HL-60 (cell line): ENCODE results near the gene PLCB1.

Source experiments
- DNase-seq, 2 experiments: peaks; one replicate each; pipeline ENCODE4 v3.0.0-alpha.2; 2010 to 2020; ENCODE audit warnings: low read depth in 1 of 2, low spot score in 1 of 2
- H3K27ac ChIP-seq: fragments of 250-450 bp; sonication (Bioruptor Pico); replicated peaks from 2 replicates; pipeline ENCODE4 v1.5.1; 2020; ENCODE audit warnings: mild to moderate bottlenecking, moderate library complexity
- H3K27me3 ChIP-seq: fragments of 250-450 bp; sonication (Bioruptor Pico); 2 replicates; pipeline ENCODE4 v1.5.1; 2021; ENCODE audit warnings: mild to moderate bottlenecking, moderate library complexity; ENCODE audit not compliant: insufficient read depth, poor library complexity, severe bottlenecking
- H3K4me3 ChIP-seq: replicated peaks from 2 replicates; pipeline ENCODE4 v1.5.1; 2011; ENCODE audit warnings: mild to moderate bottlenecking, control low read depth, low read length; ENCODE audit not compliant: insufficient read depth
- GABPA ChIP-seq: IDR thresholded peaks from 2 replicates; pipeline ENCODE4 v1.6.1; 2012; ENCODE audit warnings: low read depth
- POLR2AphosphoS5 ChIP-seq: IDR thresholded peaks from 2 replicates; pipeline ENCODE4 v1.6.1; 2012; ENCODE audit warnings: low read depth
- SPI1 ChIP-seq: IDR thresholded peaks from 2 replicates; pipeline ENCODE4 v1.6.1; 2012; ENCODE audit warnings: low read depth, mild to moderate bottlenecking, borderline replicate concordance
- TF ChIP-seq, protein P1 (sequence below): IDR thresholded peaks from 2 replicates; pipeline ENCODE4 v1.6.1; 2012; ENCODE audit warnings: low read depth; ENCODE audit not compliant: insufficient replicate concordance
- TF ChIP-seq, protein P2 (sequence below): IDR thresholded peaks from one replicate; pipeline ENCODE4 v1.5.1; 2011; ENCODE audit warnings: low read length, control low read depth, inconsistent platforms; ENCODE audit not compliant: insufficient read depth

PLCB1 gene

DNA sequence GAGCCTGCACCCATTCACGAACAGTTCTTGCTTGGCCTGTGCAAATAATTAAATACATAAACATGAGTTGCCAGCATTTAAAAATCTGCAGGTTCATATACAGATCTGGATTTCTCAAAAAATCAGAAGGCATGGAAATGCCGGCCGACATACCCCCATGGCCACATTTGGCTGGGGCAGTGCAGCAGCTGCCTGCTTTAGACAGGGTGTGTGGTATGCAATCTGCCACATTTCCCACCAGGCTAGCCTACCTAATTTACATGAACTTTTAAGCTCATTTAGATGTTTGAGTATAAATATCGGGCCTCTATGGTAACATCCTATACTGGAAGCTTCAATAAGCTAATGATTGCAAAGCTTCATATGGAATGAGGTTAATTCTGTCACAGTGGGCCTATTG is 31.5 kb downstream of the PLCB1 start:
- Histone ChIP-seq H3K27ac (no peak overlapping the region), H3K27me3 (no peaks in the 10 kb centered on the region), H3K4me3 (no peak overlapping the region)
- TF ChIP-seq SPI1, result no peak
- no peak for TF ChIP-seq POLR2AphosphoS5
- TF ChIP-seq, protein P1, sequence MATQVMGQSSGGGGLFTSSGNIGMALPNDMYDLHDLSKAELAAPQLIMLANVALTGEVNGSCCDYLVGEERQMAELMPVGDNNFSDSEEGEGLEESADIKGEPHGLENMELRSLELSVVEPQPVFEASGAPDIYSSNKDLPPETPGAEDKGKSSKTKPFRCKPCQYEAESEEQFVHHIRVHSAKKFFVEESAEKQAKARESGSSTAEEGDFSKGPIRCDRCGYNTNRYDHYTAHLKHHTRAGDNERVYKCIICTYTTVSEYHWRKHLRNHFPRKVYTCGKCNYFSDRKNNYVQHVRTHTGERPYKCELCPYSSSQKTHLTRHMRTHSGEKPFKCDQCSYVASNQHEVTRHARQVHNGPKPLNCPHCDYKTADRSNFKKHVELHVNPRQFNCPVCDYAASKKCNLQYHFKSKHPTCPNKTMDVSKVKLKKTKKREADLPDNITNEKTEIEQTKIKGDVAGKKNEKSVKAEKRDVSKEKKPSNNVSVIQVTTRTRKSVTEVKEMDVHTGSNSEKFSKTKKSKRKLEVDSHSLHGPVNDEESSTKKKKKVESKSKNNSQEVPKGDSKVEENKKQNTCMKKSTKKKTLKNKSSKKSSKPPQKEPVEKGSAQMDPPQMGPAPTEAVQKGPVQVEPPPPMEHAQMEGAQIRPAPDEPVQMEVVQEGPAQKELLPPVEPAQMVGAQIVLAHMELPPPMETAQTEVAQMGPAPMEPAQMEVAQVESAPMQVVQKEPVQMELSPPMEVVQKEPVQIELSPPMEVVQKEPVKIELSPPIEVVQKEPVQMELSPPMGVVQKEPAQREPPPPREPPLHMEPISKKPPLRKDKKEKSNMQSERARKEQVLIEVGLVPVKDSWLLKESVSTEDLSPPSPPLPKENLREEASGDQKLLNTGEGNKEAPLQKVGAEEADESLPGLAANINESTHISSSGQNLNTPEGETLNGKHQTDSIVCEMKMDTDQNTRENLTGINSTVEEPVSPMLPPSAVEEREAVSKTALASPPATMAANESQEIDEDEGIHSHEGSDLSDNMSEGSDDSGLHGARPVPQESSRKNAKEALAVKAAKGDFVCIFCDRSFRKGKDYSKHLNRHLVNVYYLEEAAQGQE, result no peak
- TF ChIP-seq, protein P2, sequence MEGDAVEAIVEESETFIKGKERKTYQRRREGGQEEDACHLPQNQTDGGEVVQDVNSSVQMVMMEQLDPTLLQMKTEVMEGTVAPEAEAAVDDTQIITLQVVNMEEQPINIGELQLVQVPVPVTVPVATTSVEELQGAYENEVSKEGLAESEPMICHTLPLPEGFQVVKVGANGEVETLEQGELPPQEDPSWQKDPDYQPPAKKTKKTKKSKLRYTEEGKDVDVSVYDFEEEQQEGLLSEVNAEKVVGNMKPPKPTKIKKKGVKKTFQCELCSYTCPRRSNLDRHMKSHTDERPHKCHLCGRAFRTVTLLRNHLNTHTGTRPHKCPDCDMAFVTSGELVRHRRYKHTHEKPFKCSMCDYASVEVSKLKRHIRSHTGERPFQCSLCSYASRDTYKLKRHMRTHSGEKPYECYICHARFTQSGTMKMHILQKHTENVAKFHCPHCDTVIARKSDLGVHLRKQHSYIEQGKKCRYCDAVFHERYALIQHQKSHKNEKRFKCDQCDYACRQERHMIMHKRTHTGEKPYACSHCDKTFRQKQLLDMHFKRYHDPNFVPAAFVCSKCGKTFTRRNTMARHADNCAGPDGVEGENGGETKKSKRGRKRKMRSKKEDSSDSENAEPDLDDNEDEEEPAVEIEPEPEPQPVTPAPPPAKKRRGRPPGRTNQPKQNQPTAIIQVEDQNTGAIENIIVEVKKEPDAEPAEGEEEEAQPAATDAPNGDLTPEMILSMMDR, result no peak
- no peak for TF ChIP-seq GABPA
- no peak for DNase-seq

DNA sequence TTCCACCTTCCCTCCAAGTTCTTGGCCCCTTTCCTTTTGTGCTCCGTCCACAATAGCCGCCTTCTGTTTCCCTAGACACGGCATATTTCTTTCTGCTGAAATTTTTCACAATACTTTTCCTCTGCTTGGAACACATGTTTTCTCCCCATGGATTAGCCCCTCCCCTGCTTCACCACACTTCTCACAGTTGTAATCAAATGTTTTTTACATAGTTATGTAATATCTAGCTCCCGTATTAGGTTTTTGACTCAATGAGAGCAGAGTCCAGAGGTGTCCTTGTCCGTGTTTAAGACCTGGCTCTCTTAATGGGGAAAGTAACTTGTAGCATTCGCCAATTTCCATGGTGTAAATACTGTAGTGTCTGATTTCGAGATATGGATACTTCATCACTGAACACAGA is 34.7 kb downstream of the PLCB1 start:
- TF ChIP-seq POLR2AphosphoS5, result no peak
- TF ChIP-seq, protein P2, result no peak
- TF ChIP-seq, protein P1, result no peak
- no peak for TF ChIP-seq GABPA
- no peak for TF ChIP-seq SPI1
- DNase-seq, result no peak
- Histone ChIP-seq H3K4me3 (no peak overlapping the region), H3K27ac (no peak overlapping the region), H3K27me3 (no peaks in the 10 kb centered on the region)

DNA sequence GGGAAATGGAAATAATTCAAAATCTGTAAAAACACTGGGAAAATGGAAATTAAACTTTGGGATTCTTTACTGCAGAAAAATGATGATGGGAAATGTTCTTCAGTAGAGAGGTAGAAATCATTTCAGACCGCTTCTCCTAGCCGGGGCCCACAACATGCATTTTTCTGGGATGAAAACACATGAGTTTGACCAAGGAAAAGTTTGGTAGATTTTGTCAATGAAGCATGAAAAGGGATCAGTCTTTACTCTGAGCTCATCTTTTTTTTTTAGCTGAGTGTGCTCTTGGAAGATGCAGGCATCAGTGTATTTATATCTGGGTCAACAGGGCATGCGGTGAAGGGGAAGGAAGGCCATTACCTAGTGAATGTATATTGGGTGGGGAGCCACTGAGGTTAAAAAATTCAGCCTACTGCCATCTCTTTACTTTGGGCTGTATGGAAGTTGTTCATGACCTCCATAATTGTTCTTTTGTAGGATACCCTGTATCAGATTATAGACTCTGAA is 36.8 kb downstream of the PLCB1 start:
- Histone ChIP-seq H3K27me3 (no peaks in the 10 kb centered on the region), H3K27ac (no peak overlapping the region), H3K4me3 (no peak overlapping the region)
- no peak for DNase-seq
- TF ChIP-seq GABPA (no peak), POLR2AphosphoS5 (no peak), SPI1 (no peak)
- TF ChIP-seq, protein P2, result no peak
- TF ChIP-seq, protein P1, result no peak
